Measurements from ENCODE around the gene DOK6.
"Not testable (repeated sequence)": the region's sequence is repeated elsewhere in the genome, so short reads cannot be mapped to it uniquely, and the experiment has no call there.

DNA sequence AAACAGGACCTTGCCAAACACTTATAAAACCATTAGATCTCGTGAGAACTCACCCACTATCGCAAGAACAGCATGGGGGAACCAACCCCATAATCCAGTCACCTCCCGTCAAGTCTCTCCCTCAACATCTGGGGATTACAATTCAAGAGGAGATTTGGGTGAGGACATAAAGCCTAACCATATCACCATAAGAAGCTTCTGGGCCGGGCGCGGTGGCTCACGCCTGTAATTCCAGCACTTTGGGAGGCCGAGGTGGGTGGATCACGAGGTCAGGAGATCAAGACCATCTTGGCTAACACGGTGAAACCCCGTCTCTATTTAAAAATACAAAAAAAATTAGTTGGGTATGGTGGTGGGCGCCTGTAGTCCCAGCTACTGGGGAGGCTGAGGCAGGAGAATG is 434.3 kb downstream of the DOK6 start:
- not testable (repeated sequence) for TF ChIP-seq CTCF, POLR2A (IDR thresholded peaks at IDR 0.05)
